GM12892 (cell line): Measurements from ENCODE around the gene MYL7.

ENCODE experiments used
- POLR2AphosphoS5 ChIP-seq: IDR thresholded peaks from 2 replicates; pipeline ENCODE4 v1.6.1; 2011; ENCODE audit warnings: low read depth, low read length, control low read depth
- TAF1 ChIP-seq: IDR thresholded peaks from 2 replicates; pipeline ENCODE4 v1.6.1; 2011; ENCODE audit warnings: low read depth, mild to moderate bottlenecking, control low read depth, low read length, borderline replicate concordance

- no peak for TF ChIP-seq POLR2AphosphoS5
- TF ChIP-seq TAF1, result no peak
Observed at GRCh38 chr7:44167920-44168319, 26.8 kb upstream of the MYL7 start.
